Measurements from ENCODE around the gene POMT1.

- TF ChIP-seq CTCF (IDR thresholded peaks at IDR 0.05) (no peak), REST (IDR thresholded peaks at IDR 0.05; ENCODE audit: insufficient read depth in 1 of 2, low read depth in 2 of 2, low read length in 1 of 2) (no peak)
These were observed 23.8 kb upstream of the POMT1 start for GRCh38 chr9:131478911-131479310.
